Inflammatory macrophage treated with lipopolysaccharide for 1 hour (primary cell): Measurements from ENCODE around the gene ASB18.

Experiments
- DNase-seq, 2 donors: peaks; one replicate each; pipeline ENCODE4 v3.0.0-alpha.2; 2020 to 2022

The ASB18 gene

GRCh38 chr2:236172255-236173035, 91.8 kb downstream of the ASB18 start:
- no peak for DNase-seq

DNA sequence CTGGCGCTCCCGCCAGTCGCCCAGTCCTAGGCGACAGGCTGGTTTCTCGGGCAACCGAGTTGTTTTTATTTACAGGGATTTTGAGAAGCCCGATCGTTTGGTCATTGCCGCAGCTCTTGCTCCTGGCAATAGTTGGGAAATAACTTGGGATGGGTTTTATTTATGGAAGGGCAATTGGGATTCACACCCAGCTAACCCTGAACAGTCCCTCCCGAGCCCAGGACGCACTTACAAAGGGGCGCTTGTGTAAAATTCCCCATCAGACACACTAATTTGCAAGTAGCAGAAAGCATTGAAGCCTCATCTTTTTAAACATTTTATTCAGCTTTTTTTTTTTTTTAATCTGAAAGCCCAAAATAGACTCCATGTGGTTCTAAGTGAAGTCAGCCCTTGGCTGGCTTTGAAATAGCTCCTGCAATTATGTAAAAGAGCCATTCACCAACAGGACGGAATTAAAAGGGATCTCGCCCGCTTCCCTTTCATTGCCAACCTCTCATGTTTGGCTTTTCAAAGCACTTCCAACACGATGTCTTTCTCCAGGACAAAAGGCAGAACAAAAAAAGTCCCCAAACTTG, 92.4 kb downstream of the ASB18 start:
- no peak for DNase-seq

- no peak for DNase-seq
Measured at GRCh38 chr2:236171181-236171679, 93.0 kb downstream of the ASB18 start.

GRCh38 chr2:236170590-236171165, 93.5 kb downstream of the ASB18 start:
- DNase-seq: no peak

DNA sequence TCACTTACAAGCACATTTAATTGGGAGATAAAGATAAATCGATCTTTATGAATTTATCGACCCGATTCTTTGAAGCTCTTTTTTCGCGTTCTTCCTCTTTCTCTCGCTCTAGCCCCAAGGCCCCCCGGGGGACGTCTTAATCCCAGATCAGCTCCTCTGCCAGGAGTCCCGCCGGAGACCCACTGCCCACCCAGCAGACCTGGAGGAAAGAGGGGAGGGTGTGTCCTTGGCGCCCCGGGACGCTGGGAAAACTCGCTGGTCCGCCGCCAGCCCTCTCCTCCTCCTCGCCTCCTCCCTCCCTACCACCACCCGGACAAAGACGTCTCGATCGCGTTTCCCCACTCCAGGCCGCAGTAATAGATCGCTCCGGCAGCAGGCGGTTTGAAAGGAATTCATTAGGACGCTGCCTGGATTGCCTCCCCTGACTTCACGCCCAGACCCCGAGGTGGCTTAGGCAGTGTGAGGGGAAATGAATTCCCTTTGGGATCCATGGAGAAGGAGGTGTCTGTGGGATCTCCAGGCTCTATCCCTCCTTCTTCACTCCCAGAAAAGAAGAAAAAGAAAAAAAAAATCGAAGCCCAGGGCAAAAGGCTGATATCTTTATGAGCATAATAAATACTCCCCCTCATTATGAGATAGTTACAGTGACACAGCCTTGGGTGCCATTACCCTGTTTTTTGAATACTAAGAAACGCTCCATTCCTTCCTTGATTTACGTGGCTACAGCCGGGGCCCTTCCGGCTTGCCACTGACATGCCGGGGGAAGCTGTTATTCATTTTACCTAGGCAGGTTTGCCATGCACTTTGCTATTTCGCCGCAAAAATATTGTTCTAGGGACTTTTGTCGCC, 94.2 kb downstream of the ASB18 start:
- no peak for DNase-seq

GRCh38 chr2:236169151-236169721, 95.0 kb downstream of the ASB18 start:
- DNase-seq: no peak

- no peak for DNase-seq
Measured at GRCh38 chr2:236168110-236169080, 95.8 kb downstream of the ASB18 start, which contains the start of gene GBX2. Gene GBX2, minus strand, starts transcription at chr2:236168386. Its CDS starts 415 bp downstream, at chr2:236167971.

DNA sequence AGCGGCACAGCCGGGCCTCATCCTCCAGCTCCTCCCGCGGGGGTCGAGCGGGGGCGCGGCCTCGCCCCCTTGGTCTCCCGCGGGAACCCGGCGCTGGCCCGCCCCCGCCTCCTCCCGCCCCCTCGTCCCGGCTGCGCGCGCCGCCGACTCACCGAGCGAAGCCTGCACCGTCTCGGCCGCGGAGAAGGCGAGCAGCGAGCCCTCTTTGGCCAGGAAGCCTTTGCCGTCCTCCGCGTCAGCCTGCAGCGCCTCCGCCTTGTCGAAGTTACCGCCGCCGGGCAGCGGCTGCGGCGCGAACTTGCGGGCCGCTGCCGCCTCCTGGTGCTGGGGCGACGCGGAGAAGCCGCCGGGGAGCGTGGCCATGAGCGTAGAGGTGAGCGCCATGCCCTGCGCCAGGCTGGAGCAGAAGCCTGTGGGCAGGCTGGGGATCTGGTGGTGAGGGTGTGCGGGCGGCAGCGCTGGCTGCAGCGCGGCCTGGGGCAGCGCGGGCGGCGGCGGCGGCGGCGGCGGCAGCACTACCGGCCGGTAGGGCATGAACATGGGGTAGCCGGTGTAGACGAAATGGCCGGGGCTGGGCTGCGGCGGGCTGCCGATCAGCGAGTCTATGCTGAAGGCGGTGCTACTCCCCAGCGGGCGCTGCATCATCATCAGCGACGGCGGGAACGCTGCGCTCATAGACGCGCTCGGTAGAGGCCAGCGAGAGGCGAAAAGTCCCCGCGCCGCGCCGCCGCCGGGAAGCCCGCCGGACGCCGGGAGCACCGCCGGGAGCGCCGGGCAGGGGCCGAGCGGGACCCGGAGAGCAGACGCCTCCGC, 96.7 kb downstream of the ASB18 start:
- DNase-seq: no peak

DNA sequence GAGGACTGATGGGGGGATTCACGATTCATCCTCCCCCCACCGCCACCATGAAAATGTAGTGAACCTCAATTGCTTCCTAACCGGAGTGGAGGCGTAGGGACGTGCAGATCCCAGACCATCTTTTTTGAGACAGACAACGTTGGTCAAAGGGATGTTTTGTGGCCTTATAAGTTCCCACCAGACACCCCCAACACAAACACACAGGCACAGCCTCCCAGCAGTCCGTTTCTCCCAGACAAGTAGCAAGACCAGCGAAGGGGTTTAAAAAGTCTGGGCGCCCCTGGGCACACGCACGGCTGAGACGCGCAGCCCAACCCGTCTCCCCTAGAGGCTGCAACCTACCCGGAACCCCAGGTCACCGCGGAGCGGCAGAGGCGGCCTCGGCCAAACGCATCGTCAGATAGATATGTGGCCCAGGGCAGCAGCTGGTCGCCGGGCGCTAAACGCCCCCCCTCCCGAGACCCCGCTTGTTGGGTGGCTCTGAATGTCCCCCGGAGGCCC, 97.4 kb downstream of the ASB18 start:
- DNase-seq: no peak

DNA sequence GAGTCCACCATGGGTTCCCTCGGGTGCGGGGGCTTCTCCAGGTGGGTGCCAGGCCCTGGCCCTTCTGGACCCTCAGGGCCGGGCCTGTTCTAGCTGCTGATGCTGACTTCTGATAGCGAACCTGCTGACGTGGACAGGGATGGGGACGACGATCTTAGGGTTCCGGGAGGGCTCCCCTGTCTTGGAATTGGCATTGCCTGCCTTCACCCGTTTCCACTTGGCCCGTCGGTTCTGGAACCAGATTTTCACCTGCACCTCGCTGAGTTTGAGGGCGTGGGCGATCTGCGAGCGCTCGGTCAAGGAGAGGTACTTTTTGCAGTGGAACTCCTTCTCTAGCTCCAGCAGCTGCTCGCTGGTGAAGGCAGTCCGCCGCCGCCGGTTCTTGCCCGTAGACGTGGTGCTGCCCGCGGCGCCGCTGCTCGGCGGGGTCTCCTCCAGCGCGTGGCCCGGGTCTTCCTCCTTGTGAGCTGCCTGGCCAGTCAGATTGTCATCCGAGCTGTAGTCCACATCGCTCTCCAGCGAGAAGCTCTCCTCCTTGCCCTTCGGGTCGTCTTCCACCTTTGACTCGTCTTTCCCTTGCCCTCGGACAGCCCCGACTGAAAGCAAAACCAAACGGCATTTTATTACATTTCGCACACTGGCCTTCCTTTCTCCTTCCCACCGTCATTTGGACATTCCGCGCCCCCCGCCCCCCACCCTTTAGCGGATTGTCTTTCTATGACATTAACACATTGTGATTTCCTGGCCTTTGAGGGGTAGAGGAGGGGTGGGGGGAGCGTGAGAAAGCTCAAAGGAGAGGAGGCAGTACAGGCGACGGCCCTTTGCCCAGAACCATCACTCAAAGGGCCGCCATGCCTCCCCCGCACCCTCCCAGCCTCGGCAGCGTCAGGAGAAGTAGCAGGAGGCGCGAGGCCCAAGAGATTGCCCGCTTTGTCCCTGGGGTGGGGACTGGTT, 98.1 kb downstream of the ASB18 start:
- DNase-seq: no peak

DNA sequence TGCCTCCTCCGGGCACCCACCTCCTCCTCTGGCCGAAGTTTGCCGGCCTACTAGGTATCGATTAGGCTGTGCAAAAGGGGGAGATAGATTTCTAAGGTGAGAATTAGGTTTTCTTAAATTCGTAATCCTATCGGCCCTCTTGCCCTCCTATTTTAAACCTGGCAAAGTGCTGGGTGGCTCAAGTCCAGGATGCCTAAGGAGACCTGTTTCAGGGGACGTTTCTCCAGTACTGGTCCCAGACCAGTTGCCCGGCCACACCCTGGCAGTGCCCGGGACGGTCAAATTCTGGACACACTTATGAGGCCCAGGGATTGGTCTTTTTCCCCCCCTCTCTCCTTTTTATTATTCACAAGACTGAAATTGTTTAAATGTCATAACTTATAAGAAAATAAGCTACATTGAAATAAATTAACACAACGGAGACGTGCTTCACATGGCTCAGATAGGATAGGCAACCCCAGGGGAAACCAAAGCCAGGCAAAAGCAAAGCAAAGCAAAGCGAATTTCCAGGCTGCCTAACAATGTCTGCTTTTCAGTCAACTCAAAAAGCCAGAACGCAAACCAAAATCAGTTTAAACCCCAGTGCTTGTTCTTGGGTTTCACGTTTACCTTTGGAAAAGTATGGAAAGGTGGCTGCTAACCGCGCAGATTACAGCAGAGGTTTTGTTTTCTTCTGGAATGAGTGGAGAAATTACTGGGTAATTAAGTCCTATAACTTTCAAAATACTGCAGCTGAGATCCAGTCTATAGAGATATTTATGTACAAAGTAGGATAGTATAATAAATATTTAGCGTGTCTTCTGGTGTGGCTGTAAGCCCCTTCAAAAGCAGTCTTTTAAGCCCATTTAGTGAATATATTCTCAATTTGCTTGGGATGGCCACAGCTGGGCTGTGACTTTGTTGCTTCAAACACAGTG, 99.0 kb downstream of the ASB18 start:
- no peak for DNase-seq

- no peak for DNase-seq
Measured at GRCh38 chr2:236164201-236164924, 99.8 kb downstream of the ASB18 start.

- DNase-seq: no peak
Measured at GRCh38 chr2:236163471-236164200, 100.6 kb downstream of the ASB18 start.

GRCh38 chr2:236162882-236163470, 101.2 kb downstream of the ASB18 start:
- no peak for DNase-seq

- DNase-seq: no peak
Measured at GRCh38 chr2:236162031-236162845, 102.0 kb downstream of the ASB18 start.
